D721Med (cell line): ENCODE data around the gene DCST1.

Experiments used
- DNase-seq: peaks from one replicate; pipeline ENCODE4 v3.0.0; 2011; ENCODE audit warnings: low spot score; ENCODE audit not compliant: insufficient read length
- FAIRE-seq: peaks from 2 replicates; lab custom pipeline; 2011; peaks lifted over from hg19 to GRCh38; lab: Jason Lieb, UNC
- CTCF ChIP-seq: IDR thresholded peaks from 2 replicates; pipeline ENCODE4 v1.5.1; 2012; ENCODE audit warnings: mild to moderate bottlenecking, control low read depth; ENCODE audit not compliant: insufficient read depth; ENCODE audit errors: missing control alignments

The DCST1 gene

GRCh38 chr1:155019377-155020245, 14.0 kb upstream of the DCST1 start:
- FAIRE-seq (no peak), DNase-seq (no peak)
- TF ChIP-seq CTCF: no peak

DNA sequence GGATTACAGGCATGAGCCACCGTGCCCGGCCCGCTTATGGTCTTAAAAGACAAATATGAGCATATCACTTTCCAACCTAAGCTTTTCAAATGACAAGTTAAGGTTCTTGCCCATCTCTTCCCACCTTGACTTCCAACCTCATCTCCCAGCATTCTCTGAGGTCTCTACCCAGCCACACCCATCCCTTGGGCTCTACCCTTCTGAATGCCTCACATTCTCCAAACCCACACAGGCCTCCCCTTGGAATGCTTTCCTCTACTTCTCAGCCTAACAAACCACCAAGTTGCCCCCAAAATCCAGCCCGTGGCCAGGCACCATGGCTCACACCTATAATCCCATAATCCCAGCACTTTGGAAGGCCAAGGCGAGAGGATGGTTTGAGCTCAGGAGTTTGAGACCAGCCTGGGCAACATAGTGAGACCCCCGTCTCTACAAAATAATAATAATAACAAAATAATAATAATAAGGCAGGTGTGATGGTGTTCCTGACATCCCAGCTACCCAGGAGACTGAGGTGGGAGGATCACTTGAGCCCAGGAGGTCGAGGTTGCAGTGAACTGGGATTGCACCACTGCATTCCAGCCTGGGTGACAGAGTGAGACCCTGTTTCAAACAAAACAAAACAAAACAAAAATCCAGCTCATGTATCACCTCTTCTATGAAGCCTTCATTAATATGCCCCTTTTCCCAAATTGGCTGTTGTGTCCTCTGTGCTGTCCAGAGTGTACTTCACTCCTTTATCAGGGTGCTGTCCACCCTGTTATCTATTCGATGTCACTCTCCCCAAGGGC, 11.3 kb upstream of the DCST1 start:
- DNase-seq: no peak
- FAIRE-seq: no peak
- no peak for TF ChIP-seq CTCF

- TF ChIP-seq CTCF: no peak
- DNase-seq (no peak), FAIRE-seq (no peak)
These were observed 10.7 kb upstream of the DCST1 start for GRCh38 chr1:155022927-155023236.

DNA sequence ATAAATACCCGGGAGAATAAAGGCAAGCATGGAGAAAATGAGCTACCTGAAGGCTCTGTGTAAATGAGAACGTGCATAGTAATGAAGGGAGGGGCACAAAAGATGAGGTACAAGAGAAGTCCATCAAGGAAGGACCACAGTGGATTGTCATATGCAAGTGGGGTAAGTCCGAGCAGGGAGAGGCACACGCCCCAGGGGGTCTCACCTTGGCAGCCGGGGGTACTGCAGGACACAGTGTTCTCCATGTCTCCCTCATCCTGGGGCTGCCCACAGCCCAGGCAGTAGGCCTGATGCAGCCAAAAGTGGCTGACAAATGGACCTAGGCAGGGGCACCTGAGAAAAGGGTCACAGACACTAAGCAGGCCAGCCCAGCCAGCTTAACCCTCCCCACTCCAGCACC, 10.0 kb upstream of the DCST1 start:
- FAIRE-seq (no peak), DNase-seq (no peak)
- TF ChIP-seq CTCF: no peak

- FAIRE-seq (no peak), DNase-seq (no peak)
- no peak for TF ChIP-seq CTCF
These were observed 9.3 kb upstream of the DCST1 start for GRCh38 chr1:155024315-155024714.

DNA sequence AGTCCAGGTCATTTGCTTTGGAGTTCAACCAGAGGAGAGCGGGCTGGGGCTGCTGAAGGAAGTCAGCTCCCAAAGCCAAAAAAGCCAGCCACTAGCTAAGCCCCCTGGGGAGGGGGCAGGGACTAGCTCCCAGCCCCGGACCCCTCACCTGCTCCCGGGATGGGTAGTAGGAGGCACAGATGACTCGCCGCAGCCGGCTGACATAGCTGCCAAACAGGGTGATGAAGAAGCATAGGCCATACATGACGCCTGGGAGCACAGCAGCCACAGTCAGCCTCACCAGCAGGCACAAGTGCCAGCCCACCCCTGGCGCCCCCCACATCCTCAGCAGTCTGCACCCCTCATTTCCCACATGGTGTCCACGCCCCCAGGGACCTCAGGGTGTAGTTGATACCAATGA, 7.5 kb upstream of the DCST1 start:
- TF ChIP-seq CTCF: no peak
- FAIRE-seq: no peak

GRCh38 chr1:155026588-155026987, 7.0 kb upstream of the DCST1 start:
- no peak for FAIRE-seq
- TF ChIP-seq CTCF: no peak

More for the DNA sequence above, 7.5 kb upstream of the DCST1 start:
- no peak for DNase-seq

More at GRCh38 chr1:155026588-155026987, 7.0 kb upstream of the DCST1 start:
- no peak for DNase-seq
